Neural crest cell (in vitro differentiated cells): ENCODE measurements around the gene SFPQ. TPM values are rescaled to one million over a fixed set of nuclear protein-coding genes. Genes with fewer than 3 reads are reported as not detected.

Source experiments
- DNase-seq: peaks from one replicate; pipeline ENCODE4 v3.0.0; 2021; ENCODE audit warnings: low read depth, mixed read lengths, low spot score
- H3K27ac Mint-ChIP-seq: one replicate; pipeline ENCODE4 v1.8.0; 2021; ENCODE audit warnings: mild to moderate bottlenecking, mixed read lengths; ENCODE audit not compliant: unreplicated experiment
- H3K27me3 Mint-ChIP-seq: 2 replicates; pipeline ENCODE4 v1.8.0; 2021; ENCODE audit warnings: low read depth, mild to moderate bottlenecking, mixed read lengths
- H3K36me3 Mint-ChIP-seq: 2 replicates; pipeline ENCODE4 v1.8.0; 2021; ENCODE audit warnings: low read depth, mild to moderate bottlenecking, mixed read lengths
- H3K4me1 Mint-ChIP-seq: 2 replicates; pipeline ENCODE4 v1.8.0; 2021; ENCODE audit warnings: mixed read lengths
- H3K4me3 Mint-ChIP-seq: one replicate; pipeline ENCODE4 v1.8.0; 2021; ENCODE audit warnings: mild to moderate bottlenecking, mixed read lengths
- H3K9me3 Mint-ChIP-seq: 2 replicates; pipeline ENCODE4 v1.8.0; 2021; ENCODE audit warnings: mixed read lengths
- CTCF ChIP-seq: fragments of 200-600 bp; sonication (generic); conservative IDR thresholded peaks from 2 replicates; pipeline ENCODE4 v1.5.0; 2021; ENCODE audit warnings: antibody characterized with exemption, mild to moderate bottlenecking
- total RNA-seq: library from RNA; stranded (reverse); gene quantifications from 2 replicates; pipeline ENCODE4 v1.2.1, GENCODE V29; 2021

SFPQ gene
- total RNA-seq, 1 donor from 2014 or later = 644 TPM

- no peak overlapping the region for H3K4me3 Mint-ChIP-seq
- H3K27ac Mint-ChIP-seq = peak overlapping the region; percentile 78
- no peaks in the 10 kb centered on the region for H3K27me3 Mint-ChIP-seq
- peaks cover 8% of the 10 kb centered on the region for H3K4me1 Mint-ChIP-seq
- H3K9me3 Mint-ChIP-seq = no peaks in the 10 kb centered on the region
- H3K36me3 Mint-ChIP-seq = no peaks in the 10 kb centered on the region
- TF ChIP-seq CTCF = no peak
- no peak for DNase-seq
Measured at GRCh38 chr1:35210321-35211119, 17.6 kb upstream of the SFPQ start.

- no peak overlapping the region for H3K27ac Mint-ChIP-seq
Measured at GRCh38 chr1:35203295-35203694, 10.3 kb upstream of the SFPQ start.

GRCh38 chr1:35202048-35202719 lies 9.2 kb upstream of the SFPQ start:
- TF ChIP-seq CTCF = peak; percentile 92
- Mint-ChIP-seq H3K27ac (no peak overlapping the region), H3K27me3 (no peaks in the 10 kb centered on the region), H3K4me3 (peak overlapping the region; percentile 46), H3K36me3 (no peaks in the 10 kb centered on the region), H3K4me1 (peaks cover 9% of the 10 kb centered on the region), H3K9me3 (no peaks in the 10 kb centered on the region)
- DNase-seq = peak; percentile 74

More at GRCh38 chr1:35203295-35203694, 10.3 kb upstream of the SFPQ start:
- H3K9me3 Mint-ChIP-seq = no peaks in the 10 kb centered on the region
- H3K36me3 Mint-ChIP-seq = no peaks in the 10 kb centered on the region
- H3K27me3 Mint-ChIP-seq = no peaks in the 10 kb centered on the region
- H3K4me1 Mint-ChIP-seq = peaks cover 9% of the 10 kb centered on the region
- H3K4me3 Mint-ChIP-seq = no peak overlapping the region
- no peak for DNase-seq
- TF ChIP-seq CTCF = no peak

GRCh38 chr1:35201631-35202030 lies 8.7 kb upstream of the SFPQ start:
- Mint-ChIP-seq H3K9me3 (no peaks in the 10 kb centered on the region), H3K4me1 (peaks cover 9% of the 10 kb centered on the region), H3K4me3 (no peak overlapping the region), H3K27me3 (no peaks in the 10 kb centered on the region), H3K36me3 (no peaks in the 10 kb centered on the region), H3K27ac (no peak overlapping the region)
- TF ChIP-seq CTCF = no peak
- no peak for DNase-seq

- TF ChIP-seq CTCF = peak; percentile 45
- peak overlapping the region; percentile 97 for H3K4me3 Mint-ChIP-seq
- peaks cover 45% of the 10 kb centered on the region for H3K36me3 Mint-ChIP-seq
- peaks cover 3% of the 10 kb centered on the region for H3K9me3 Mint-ChIP-seq
- H3K27ac Mint-ChIP-seq = peak overlapping the region; percentile 100
- DNase-seq = peak; percentile 80
- H3K27me3 Mint-ChIP-seq = peaks cover 15% of the 10 kb centered on the region
- H3K4me1 Mint-ChIP-seq = peaks cover 55% of the 10 kb centered on the region
Measured at GRCh38 chr1:35192056-35192852, 691 bp downstream of the SFPQ start.
